AG08396 (cell line): ENCODE measurements around the gene MOB3A.

Source experiments
- DNase-seq: peaks from one replicate; pipeline ENCODE4 v3.0.0; 2012; ENCODE audit warnings: low spot score, mixed read lengths

MOB3A gene

GRCh38 chr19:2046046-2046907 lies 49.8 kb downstream of the MOB3A start:
- DNase-seq = no peak

GRCh38 chr19:2045501-2046045 lies 50.6 kb downstream of the MOB3A start:
- no peak for DNase-seq

- DNase-seq = no peak
Measured at GRCh38 chr19:2044709-2045500, 51.2 kb downstream of the MOB3A start.

- no peak for DNase-seq
Measured at GRCh38 chr19:2043961-2044708, 52.0 kb downstream of the MOB3A start.

GRCh38 chr19:2043251-2043641 lies 52.9 kb downstream of the MOB3A start:
- DNase-seq = no peak

GRCh38 chr19:2042485-2043250 lies 53.5 kb downstream of the MOB3A start:
- no peak for DNase-seq

- peak; percentile 98 for DNase-seq
Measured at GRCh38 chr19:2041683-2042484, 54.2 kb downstream of the MOB3A start.

GRCh38 chr19:2041433-2041682 lies 54.8 kb downstream of the MOB3A start:
- no peak for DNase-seq

GRCh38 chr19:2040647-2041432 lies 55.3 kb downstream of the MOB3A start:
- no peak for DNase-seq

GRCh38 chr19:2039959-2040646 lies 56.0 kb downstream of the MOB3A start:
- DNase-seq = no peak

- no peak for DNase-seq
Measured at GRCh38 chr19:2039089-2039958, 56.8 kb downstream of the MOB3A start.

- DNase-seq = no peak
Measured at GRCh38 chr19:2038284-2039088, 57.6 kb downstream of the MOB3A start.

GRCh38 chr19:2037651-2038255 lies 58.4 kb downstream of the MOB3A start:
- DNase-seq = no peak

GRCh38 chr19:2036424-2036823 lies 59.7 kb downstream of the MOB3A start:
- DNase-seq = no peak

GRCh38 chr19:2035590-2035991 lies 60.5 kb downstream of the MOB3A start:
- DNase-seq = no peak

- DNase-seq = peak; percentile 72
Measured at GRCh38 chr19:2034729-2035589, 61.2 kb downstream of the MOB3A start.
